C4-2B (cell line): ENCODE data around the gene R3HDM2.

Source experiments
- ZFX ChIP-seq: fragments of 450-650 bp; IDR thresholded peaks from 2 replicates; pipeline ENCODE4 v1.6.1; 2017
- TF ChIP-seq, protein P1 (sequence below): fragments of 450-650 bp; conservative IDR thresholded peaks from 2 replicates; pipeline ENCODE4 v1.5.1; 2017; ENCODE audit warnings: mild to moderate bottlenecking

DNA sequence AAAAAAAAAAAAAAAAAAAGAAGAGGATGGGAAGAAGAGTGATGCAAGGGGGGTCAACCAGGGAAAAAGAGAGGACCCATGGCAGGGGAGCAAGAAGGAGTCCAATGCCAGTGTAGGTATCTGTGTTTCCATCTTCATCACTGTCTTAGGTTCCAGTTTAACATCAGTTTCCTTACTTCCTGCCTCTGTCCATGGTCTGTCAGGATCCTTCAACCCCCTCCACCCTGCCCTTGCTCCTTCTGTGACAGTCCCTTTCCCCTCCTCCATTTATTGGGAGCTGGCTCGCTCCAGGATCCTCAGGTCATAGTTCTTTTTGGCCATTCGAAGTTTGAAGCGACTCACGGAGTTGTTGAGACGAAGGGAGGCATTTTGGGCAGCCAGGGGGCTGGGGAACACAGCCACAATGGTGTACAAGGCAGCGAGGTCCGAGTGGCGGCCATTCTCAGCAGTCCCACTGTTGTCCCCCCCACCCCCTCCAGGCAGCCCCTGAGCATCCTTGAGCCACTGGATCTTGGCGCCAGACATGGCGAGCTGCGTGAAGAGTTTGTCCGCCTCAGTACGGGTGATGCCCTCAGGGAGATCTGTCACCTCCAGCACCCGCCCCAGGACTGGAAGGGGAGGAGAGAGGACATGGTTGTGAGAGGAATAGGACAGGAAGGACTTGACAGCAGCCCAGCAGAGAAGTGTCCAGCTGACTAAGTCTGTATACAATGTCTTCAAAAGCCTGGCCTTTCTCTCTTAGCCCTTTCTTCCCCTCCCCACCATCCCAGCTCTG is 176.2 kb downstream of the R3HDM2 start:
- TF ChIP-seq, protein P1, sequence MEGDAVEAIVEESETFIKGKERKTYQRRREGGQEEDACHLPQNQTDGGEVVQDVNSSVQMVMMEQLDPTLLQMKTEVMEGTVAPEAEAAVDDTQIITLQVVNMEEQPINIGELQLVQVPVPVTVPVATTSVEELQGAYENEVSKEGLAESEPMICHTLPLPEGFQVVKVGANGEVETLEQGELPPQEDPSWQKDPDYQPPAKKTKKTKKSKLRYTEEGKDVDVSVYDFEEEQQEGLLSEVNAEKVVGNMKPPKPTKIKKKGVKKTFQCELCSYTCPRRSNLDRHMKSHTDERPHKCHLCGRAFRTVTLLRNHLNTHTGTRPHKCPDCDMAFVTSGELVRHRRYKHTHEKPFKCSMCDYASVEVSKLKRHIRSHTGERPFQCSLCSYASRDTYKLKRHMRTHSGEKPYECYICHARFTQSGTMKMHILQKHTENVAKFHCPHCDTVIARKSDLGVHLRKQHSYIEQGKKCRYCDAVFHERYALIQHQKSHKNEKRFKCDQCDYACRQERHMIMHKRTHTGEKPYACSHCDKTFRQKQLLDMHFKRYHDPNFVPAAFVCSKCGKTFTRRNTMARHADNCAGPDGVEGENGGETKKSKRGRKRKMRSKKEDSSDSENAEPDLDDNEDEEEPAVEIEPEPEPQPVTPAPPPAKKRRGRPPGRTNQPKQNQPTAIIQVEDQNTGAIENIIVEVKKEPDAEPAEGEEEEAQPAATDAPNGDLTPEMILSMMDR, result no peak
- TF ChIP-seq ZFX, result no peak
